HFF-Myc (cell line): ENCODE measurements around the gene GLCCI1.
"Not testable (repeated sequence)": the region's sequence is repeated elsewhere in the genome, so short reads cannot be mapped to it uniquely, and the experiment has no call there.

Experiments used
- DNase-seq: peaks from one replicate; pipeline ENCODE4 v3.0.0-alpha.2; 2011; ENCODE audit warnings: low read depth; ENCODE audit errors: extremely low read depth
- H3K4me3 ChIP-seq: replicated peaks from 2 replicates; pipeline ENCODE4 v1.5.1; 2011; ENCODE audit warnings: low read depth, mild to moderate bottlenecking, control low read depth, low read length
- CTCF ChIP-seq: IDR thresholded peaks from 2 replicates; pipeline ENCODE4 v1.5.1; 2012; ENCODE audit warnings: mild to moderate bottlenecking, low read depth, low read length, control low read depth; ENCODE audit errors: missing control alignments

Gene GLCCI1

GRCh38 chr7:8094164-8095140 lies 125.9 kb downstream of the GLCCI1 start:
- no peak for DNase-seq
- no peak overlapping the region for H3K4me3 ChIP-seq
- no peak for TF ChIP-seq CTCF

GRCh38 chr7:8101292-8101691 lies 132.7 kb downstream of the GLCCI1 start:
- not testable (repeated sequence) for H3K4me3 ChIP-seq, DNase-seq

GRCh38 chr7:8103282-8103681 lies 134.7 kb downstream of the GLCCI1 start:
- no peak for DNase-seq
- no peak overlapping the region for H3K4me3 ChIP-seq
- no peak for TF ChIP-seq CTCF

- no peak overlapping the region for H3K4me3 ChIP-seq
- no peak for TF ChIP-seq CTCF
- DNase-seq, result no peak
These were observed 137.0 kb downstream of the GLCCI1 start for GRCh38 chr7:8105449-8106095.

GRCh38 chr7:8109196-8110022 lies 140.8 kb downstream of the GLCCI1 start:
- TF ChIP-seq CTCF, result no peak
- no peak for DNase-seq
- H3K4me3 ChIP-seq, result no peak overlapping the region

GRCh38 chr7:8111282-8111960 lies 142.8 kb downstream of the GLCCI1 start:
- no peak for TF ChIP-seq CTCF
- DNase-seq, result no peak
- no peak overlapping the region for H3K4me3 ChIP-seq
